Ishikawa (cell line): ENCODE data around the gene DHRS12.

Source experiments
- CREB1 ChIP-seq: IDR thresholded peaks from 2 replicates; pipeline ENCODE4 v1.6.1; 2012; ENCODE audit warnings: low read depth
- RAD21 ChIP-seq: IDR thresholded peaks from 2 replicates; pipeline ENCODE4 v1.6.1; 2012; ENCODE audit warnings: low read depth
- YY1 ChIP-seq: IDR thresholded peaks from 2 replicates; pipeline ENCODE4 v1.6.1; 2012; ENCODE audit warnings: low read depth
- TF ChIP-seq, protein P1 (sequence below): IDR thresholded peaks from 2 replicates; pipeline ENCODE4 v1.6.1; 2012; ENCODE audit warnings: low read depth, mild to moderate bottlenecking

GRCh38 chr13:51843529-51843928 is 39.6 kb upstream of the DHRS12 start:
- TF ChIP-seq RAD21 (no peak), YY1 (no peak), CREB1 (no peak)
- TF ChIP-seq, protein P1, sequence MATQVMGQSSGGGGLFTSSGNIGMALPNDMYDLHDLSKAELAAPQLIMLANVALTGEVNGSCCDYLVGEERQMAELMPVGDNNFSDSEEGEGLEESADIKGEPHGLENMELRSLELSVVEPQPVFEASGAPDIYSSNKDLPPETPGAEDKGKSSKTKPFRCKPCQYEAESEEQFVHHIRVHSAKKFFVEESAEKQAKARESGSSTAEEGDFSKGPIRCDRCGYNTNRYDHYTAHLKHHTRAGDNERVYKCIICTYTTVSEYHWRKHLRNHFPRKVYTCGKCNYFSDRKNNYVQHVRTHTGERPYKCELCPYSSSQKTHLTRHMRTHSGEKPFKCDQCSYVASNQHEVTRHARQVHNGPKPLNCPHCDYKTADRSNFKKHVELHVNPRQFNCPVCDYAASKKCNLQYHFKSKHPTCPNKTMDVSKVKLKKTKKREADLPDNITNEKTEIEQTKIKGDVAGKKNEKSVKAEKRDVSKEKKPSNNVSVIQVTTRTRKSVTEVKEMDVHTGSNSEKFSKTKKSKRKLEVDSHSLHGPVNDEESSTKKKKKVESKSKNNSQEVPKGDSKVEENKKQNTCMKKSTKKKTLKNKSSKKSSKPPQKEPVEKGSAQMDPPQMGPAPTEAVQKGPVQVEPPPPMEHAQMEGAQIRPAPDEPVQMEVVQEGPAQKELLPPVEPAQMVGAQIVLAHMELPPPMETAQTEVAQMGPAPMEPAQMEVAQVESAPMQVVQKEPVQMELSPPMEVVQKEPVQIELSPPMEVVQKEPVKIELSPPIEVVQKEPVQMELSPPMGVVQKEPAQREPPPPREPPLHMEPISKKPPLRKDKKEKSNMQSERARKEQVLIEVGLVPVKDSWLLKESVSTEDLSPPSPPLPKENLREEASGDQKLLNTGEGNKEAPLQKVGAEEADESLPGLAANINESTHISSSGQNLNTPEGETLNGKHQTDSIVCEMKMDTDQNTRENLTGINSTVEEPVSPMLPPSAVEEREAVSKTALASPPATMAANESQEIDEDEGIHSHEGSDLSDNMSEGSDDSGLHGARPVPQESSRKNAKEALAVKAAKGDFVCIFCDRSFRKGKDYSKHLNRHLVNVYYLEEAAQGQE, result no peak
